Heart left ventricle (tissue), 16 donors: ENCODE measurements around the gene FMC1. TPM values are rescaled to one million over a fixed set of nuclear protein-coding genes. Genes with fewer than 3 reads are reported as not detected.

Experiments used
- ATAC-seq, 4 donors: fragments of 200-7000 bp; cut with Tn5 transposase; one replicate each; pipeline ENCODE4 v1.9.1; 2020 to 2022; ENCODE audit warnings: moderate library complexity in 4 of 4, mild to moderate bottlenecking in 3 of 4, moderate number of reproducible peaks in 1 of 4
- DNase-seq, 5 donors: peaks; one replicate each; pipeline ENCODE4 v3.0.0-alpha.2; 2020
- H3K27ac ChIP-seq, 12 donors: fragments of 200-600 bp; sonication (generic) in 4 of 12; one replicate each; pipeline versions ENCODE4 v1.5.0 to v1.8.0; 2016 to 2022; ENCODE audit warnings: mild to moderate bottlenecking in 2 of 12
- H3K27me3 ChIP-seq, 9 donors: fragments of 200-600 bp; sonication (generic) in 2 of 9; one replicate each; pipeline versions ENCODE4 v1.5.1 to v1.8.0; 2016 to 2022; ENCODE audit warnings: mild to moderate bottlenecking in 3 of 9
- H3K36me3 ChIP-seq, 9 donors: fragments of 200-600 bp; sonication (generic) in 2 of 9; one replicate each; pipeline versions ENCODE4 v1.5.0 to v1.8.0; 2018 to 2022; ENCODE audit warnings: mild to moderate bottlenecking in 2 of 9
- H3K4me1 ChIP-seq, 12 donors: fragments of 200-600 bp; sonication (generic) in 4 of 12; one replicate each; pipeline versions ENCODE4 v1.5.0 to v1.8.0; 2016 to 2022; ENCODE audit warnings: mild to moderate bottlenecking in 3 of 12
- H3K4me3 ChIP-seq, 12 donors: fragments of 200-600 bp; sonication (generic) in 4 of 12; one replicate each; pipeline versions ENCODE4 v1.5.0 to v1.8.0; 2017 to 2022; ENCODE audit warnings: mild to moderate bottlenecking in 9 of 12, moderate library complexity in 4 of 12
- H3K9me3 ChIP-seq, 12 donors: fragments of 200-600 bp; sonication (generic) in 4 of 12; one replicate each; pipeline versions ENCODE4 v1.5.0 to v1.8.0; 2016 to 2022; ENCODE audit warnings: mild to moderate bottlenecking in 1 of 12
- POLR2A ChIP-seq, 2 donors: fragments of 450-650 bp; IDR thresholded peaks; one replicate each; pipeline ENCODE4 v1.6.1; 2017; ENCODE audit warnings: antibody characterized with exemption in 2 of 2, mild to moderate bottlenecking in 2 of 2, moderate library complexity in 2 of 2
- WGBS, 4 donors: extraction: QIAGEN DNeasy Blood & Tissue Kit in 2 of 4; methylation state at CpG; one replicate each; pipeline versions ENCODE4 v1.1.5 to v1.1.7; 2013 to 2018; 5-methylcytosine and 5-hydroxymethylcytosine counted together
- intact Hi-C, 10 donors: fragments of 100-400 bp; cut with DNase I; formaldehyde crosslinking; loops; one replicate each; pipeline versions ENCODE4 v1.11.1 to v1.14.2; 2022
- polyA plus RNA-seq, 2 donors: library from polyadenylated mRNA; stranded (reverse); fragments of 200-250 nt; gene quantifications; one replicate each; pipeline ENCODE4 v1.2.3, GENCODE V29; 2013
- total RNA-seq, 9 donors: library from RNA; depleted of rRNA in 2 of 9; stranded (reverse); fragments of >200 nt in 2 of 9; fragmentation: NEBNext Ultra II Directional in 3 of 9; extraction: Animal tissue kit (Norgen Biotek cat#: 25700) in 3 of 9; gene quantifications; one replicate each; pipeline versions ENCODE4 v1.1.0 to v1.2.4, GENCODE V29; 2016 to 2023
- TF ChIP-seq, protein P1 (sequence below), 12 donors: fragments of 200-600 bp; sonication (generic) in 4 of 12; IDR thresholded peaks; one replicate each; pipeline versions ENCODE4 v1.5.0 to v1.8.0; 2018 to 2022; ENCODE audit warnings: antibody characterized with exemption in 12 of 12, mild to moderate bottlenecking in 5 of 12
- donor health status: ischemic (EF 13 %, LVEDD 7.1; RV severe dilation, severe dysfunction).
- donor health status: healthy with polysubstance abuse.
- donor health status: DM: no; HTN: yes; CAD: no.
- donor health status: DM: no; HTN: no; CAD: no.
- donor health status: ischemic (EF 25% LVEDD 6.9; RV normal size, moderate dysfunction).
- donor health status: ischemic (EF 25% LVEDD 5.7; RV mildly dilated, moderate dysfunction).
- donor health status: healthy.
- donor health status: DM: yes; HTN: yes; CAD: no.
- donor health status: ischemic (EF 35%, LVEDD 5.7; RV mildly dilated, moderate dysfunction).
- donor health status: nonischemic (EF 11% LVEDD 7.7; RV severe dilation, severe dysfunction).
- donor health status: DM: yes; HTN: yes; CAD: no.
- donor health status: PGD.
- donor health status: ischemic (EF 29% LVEDD 5.4; RV normal size, mild dysfunction).
- donor health status: nonischemic (EF 23%, LVEDD 6.1; RV moderate dilation, normal function).

FMC1 gene
- total and polyA plus RNA-seq, 11 donors = 19.0 to 95.7 (median 33.8) TPM

DNA sequence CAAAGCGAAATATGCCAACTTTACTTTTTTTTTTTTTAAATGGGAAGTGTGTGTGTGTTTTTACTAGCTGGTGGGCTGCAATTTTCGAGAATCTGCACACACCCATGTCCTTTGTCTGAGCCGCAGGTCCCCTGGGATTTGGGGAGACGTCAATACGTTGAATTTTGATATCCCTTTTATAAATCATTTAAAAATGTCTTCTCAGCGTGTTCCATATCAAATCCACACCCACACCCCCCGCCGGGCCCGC is 404 bp upstream of the FMC1 start:
- H3K4me1 ChIP-seq = peaks cover 0 to 25% (median 10%) of the 10 kb centered on the region in 12 donors
- 0 to 1% (median 0%) methylated on average over 9 of the region's 9 CpGs for WGBS, 4 donors
- TF ChIP-seq POLR2A (IDR thresholded peaks at IDR 0.05) = no peak
- TF ChIP-seq, protein P1, sequence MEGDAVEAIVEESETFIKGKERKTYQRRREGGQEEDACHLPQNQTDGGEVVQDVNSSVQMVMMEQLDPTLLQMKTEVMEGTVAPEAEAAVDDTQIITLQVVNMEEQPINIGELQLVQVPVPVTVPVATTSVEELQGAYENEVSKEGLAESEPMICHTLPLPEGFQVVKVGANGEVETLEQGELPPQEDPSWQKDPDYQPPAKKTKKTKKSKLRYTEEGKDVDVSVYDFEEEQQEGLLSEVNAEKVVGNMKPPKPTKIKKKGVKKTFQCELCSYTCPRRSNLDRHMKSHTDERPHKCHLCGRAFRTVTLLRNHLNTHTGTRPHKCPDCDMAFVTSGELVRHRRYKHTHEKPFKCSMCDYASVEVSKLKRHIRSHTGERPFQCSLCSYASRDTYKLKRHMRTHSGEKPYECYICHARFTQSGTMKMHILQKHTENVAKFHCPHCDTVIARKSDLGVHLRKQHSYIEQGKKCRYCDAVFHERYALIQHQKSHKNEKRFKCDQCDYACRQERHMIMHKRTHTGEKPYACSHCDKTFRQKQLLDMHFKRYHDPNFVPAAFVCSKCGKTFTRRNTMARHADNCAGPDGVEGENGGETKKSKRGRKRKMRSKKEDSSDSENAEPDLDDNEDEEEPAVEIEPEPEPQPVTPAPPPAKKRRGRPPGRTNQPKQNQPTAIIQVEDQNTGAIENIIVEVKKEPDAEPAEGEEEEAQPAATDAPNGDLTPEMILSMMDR (IDR thresholded peaks at IDR 0.05) = no peak
- peaks cover 0 to 9% (median 0%) of the 10 kb centered on the region in 12 donors for H3K9me3 ChIP-seq
- ATAC-seq (peak in 2 of 4 donors; percentile 2 to 4), DNase-seq (no peak)
- peak overlapping the region; percentile 96 to 100 (median 99) for H3K27ac ChIP-seq
- no peaks in the 10 kb centered on the region for H3K27me3 ChIP-seq
- peak overlapping the region; percentile 63 to 88 (median 84) for H3K4me3 ChIP-seq
- intact Hi-C loops = loop anchor here in 9 of 10 donors (1.0 to 2.0 kb wide), 4 partner anchors 18 to 110 kb away; partner anchors contain the start of genes LUC7L2 (in 9 of the 9) and UBN2 (in 2 of the 9)
- H3K36me3 ChIP-seq = peaks cover 0 to 8% (median 6%) of the 10 kb centered on the region in 9 donors

DNA sequence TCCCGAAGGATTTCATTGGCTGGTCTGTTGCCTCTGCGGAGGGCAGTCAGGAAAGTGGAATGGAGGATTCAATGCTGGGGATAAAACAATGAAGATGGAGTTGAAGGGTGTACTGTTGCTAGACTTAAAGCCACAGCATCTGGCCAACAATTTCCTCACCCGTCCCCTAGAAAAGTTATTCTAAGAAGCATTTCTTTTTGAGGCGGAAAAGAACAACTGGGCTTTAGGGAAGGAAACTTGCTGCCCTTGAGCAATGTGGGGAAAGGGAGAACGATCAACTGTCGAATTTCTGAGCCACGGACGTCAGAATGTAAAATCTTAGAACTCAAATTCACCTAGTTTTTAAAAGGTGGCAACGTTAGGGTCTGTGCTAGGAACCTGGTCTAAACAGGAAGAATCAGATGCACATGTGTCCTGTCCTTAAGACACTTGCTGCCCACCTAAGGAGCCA is 664 bp downstream of the FMC1 start:
- intact Hi-C loops = loop anchor here in 7 of 10 donors (1.0 to 2.0 kb wide), 4 partner anchors 15 to 111 kb away; partner anchors contain the start of genes LUC7L2 (in 6 of the 7) and UBN2 (in 1 of the 7)
- ATAC-seq = no peak
- TF ChIP-seq, protein P1 (IDR thresholded peaks at IDR 0.05) = no peak
- peak; percentile 12 to 46 for TF ChIP-seq POLR2A (IDR thresholded peaks at IDR 0.05)

DNA sequence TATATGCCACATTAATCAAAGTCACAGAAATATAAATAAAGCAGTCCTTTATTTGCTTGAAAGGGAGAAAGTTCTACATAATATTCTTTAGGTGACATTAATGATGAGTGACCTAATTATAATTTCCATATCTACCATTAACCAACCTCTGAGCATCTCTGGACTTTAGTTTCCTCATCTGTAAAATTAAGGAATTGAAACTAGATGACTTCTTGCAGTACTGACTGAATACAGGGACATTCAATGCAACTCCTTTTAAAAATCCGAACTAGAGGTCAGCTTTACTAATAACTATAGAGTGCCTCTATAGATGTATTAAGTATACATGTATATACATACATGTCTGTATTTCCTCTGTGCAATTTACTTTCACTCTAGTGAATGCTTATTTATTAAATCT is 3.9 kb downstream of the FMC1 start:
- WGBS, 4 donors = 91 to 94% (median 92%) methylated on average over 1 of the region's 1 CpG
- ATAC-seq (no peak), DNase-seq (no peak)
- H3K27ac ChIP-seq = no peak overlapping the region
- intact Hi-C loops = no loop called here
- TF ChIP-seq POLR2A (IDR thresholded peaks at IDR 0.05) = no peak
- TF ChIP-seq, protein P1 (IDR thresholded peaks at IDR 0.05) = no peak
- no peak overlapping the region for H3K4me3 ChIP-seq
- peaks cover 0 to 25% (median 10%) of the 10 kb centered on the region in 12 donors for H3K4me1 ChIP-seq
- peaks cover 0 to under 1% (median 0%) of the 10 kb centered on the region in 12 donors for H3K9me3 ChIP-seq
- H3K36me3 ChIP-seq = peaks cover 0 to 47% (median 36%) of the 10 kb centered on the region in 9 donors
- H3K27me3 ChIP-seq = no peaks in the 10 kb centered on the region

More for the DNA sequence above, 664 bp downstream of the FMC1 start:
- peaks cover 0 to 19% (median 15%) of the 10 kb centered on the region in 9 donors for H3K36me3 ChIP-seq
- peaks cover 0 to 9% (median 0%) of the 10 kb centered on the region in 12 donors for H3K9me3 ChIP-seq
- peak overlapping the region; percentile 96 to 100 (median 99) for H3K27ac ChIP-seq
- DNase-seq = no peak
- 0% methylated on average over 9 of the region's 9 CpGs for WGBS, 4 donors
- peaks cover 0 to 25% (median 10%) of the 10 kb centered on the region in 12 donors for H3K4me1 ChIP-seq
- peak overlapping the region; percentile 63 to 88 (median 84) for H3K4me3 ChIP-seq
- H3K27me3 ChIP-seq = no peaks in the 10 kb centered on the region

DNA sequence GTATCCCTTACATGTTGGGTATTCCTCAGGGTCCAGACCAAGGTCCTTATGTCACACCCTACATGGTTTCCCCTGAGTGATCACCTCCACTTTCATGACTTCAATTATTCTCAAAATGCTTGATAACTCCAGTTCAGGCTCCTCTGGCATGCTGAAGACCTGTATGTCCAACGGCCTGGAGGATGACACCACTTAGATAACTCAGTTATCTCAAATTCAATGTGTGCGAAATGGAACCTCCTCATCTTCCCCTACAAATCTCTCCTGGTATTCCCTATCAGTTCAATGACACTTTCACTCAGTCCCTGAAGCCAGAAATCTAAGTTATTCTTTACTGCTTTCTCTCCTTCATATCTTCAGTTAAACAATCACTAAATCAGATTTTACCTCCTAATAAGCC is 9.9 kb downstream of the FMC1 start:
- no peaks in the 10 kb centered on the region for H3K27me3 ChIP-seq
- ATAC-seq (no peak), DNase-seq (no peak)
- H3K36me3 ChIP-seq = peaks cover 0 to 53% (median 29%) of the 10 kb centered on the region in 9 donors
- H3K27ac ChIP-seq = no peak overlapping the region
- H3K9me3 ChIP-seq = no peaks in the 10 kb centered on the region
- H3K4me1 ChIP-seq = no peaks in the 10 kb centered on the region
- H3K4me3 ChIP-seq = no peak overlapping the region
- intact Hi-C loops = no loop called here
- TF ChIP-seq, protein P1 (IDR thresholded peaks at IDR 0.05) = no peak
- no peak for TF ChIP-seq POLR2A (IDR thresholded peaks at IDR 0.05)
- 71 to 85% (median 82%) methylated on average over 2 of the region's 2 CpGs for WGBS, 4 donors
